Esophagus muscularis mucosa (tissue), 4 donors: Measurements from ENCODE around the gene MPI. TPM values are rescaled to one million over a fixed set of nuclear protein-coding genes. Genes with fewer than 3 reads are reported as not detected.

Experiments used
- DNase-seq: peaks from one replicate; pipeline ENCODE4 v3.0.0-alpha.2; 2017; ENCODE audit errors: extremely low spot score
- H3K27ac ChIP-seq, 4 donors: fragments of 200-600 bp; sonication (generic); replicated peaks in 1 of 4; 1 replicate in 3 of 4; 2 replicates in 1 of 4; pipeline ENCODE4 v1.5.1; 2016 to 2019; ENCODE audit warnings: mild to moderate bottlenecking in 1 of 4
- H3K27me3 ChIP-seq, 4 donors: fragments of 200-600 bp; sonication (generic); one replicate each; pipeline versions ENCODE4 v1.5.1 to v1.6.0; 2016 to 2019
- H3K36me3 ChIP-seq, 4 donors: fragments of 200-600 bp; sonication (generic); one replicate each; pipeline ENCODE4 v1.5.1; 2016 to 2019
- H3K4me1 ChIP-seq, 4 donors: fragments of 200-600 bp; sonication (generic); one replicate each; pipeline ENCODE4 v1.5.1; 2016 to 2019
- H3K4me3 ChIP-seq, 4 donors: fragments of 200-600 bp; sonication (generic); 1 replicate in 2 of 4; 2 replicates in 2 of 4; pipeline ENCODE4 v1.5.1; 2016 to 2019; ENCODE audit warnings: mild to moderate bottlenecking in 4 of 4, moderate library complexity in 1 of 4
- H3K9me3 ChIP-seq, 4 donors: fragments of 200-600 bp; sonication (generic); 1 replicate in 3 of 4; 2 replicates in 1 of 4; pipeline ENCODE4 v1.5.1; 2016 to 2019
- CTCF ChIP-seq, 3 experiments: fragments of 200-600 bp in 2 of 3; fragments of 450-650 bp in 1 of 3; sonication (generic) in 2 of 3; IDR thresholded peaks; one replicate each; pipeline ENCODE4 v1.5.1; 2017 to 2019; ENCODE audit warnings: antibody characterized with exemption in 3 of 3, mild to moderate bottlenecking in 2 of 3, moderate library complexity in 1 of 3
- EP300 ChIP-seq: sonication (generic); formaldehyde crosslinking; IDR thresholded peaks from one replicate; pipeline ENCODE4 v1.6.1; 2017; ENCODE audit warnings: antibody characterized with exemption
- POLR2A ChIP-seq: fragments of 450-650 bp; IDR thresholded peaks from one replicate; pipeline ENCODE4 v1.6.1; 2017; ENCODE audit warnings: antibody characterized with exemption, moderate library complexity, mild to moderate bottlenecking, low read depth
- POLR2AphosphoS5 ChIP-seq, 2 donors: sonication (generic); formaldehyde crosslinking; IDR thresholded peaks; one replicate each; pipeline ENCODE4 v1.6.1; 2017; ENCODE audit warnings: antibody characterized with exemption in 2 of 2
- whole genome bisulfite sequencing: methylation state at CpG from one replicate; pipeline ENCODE4 v1.1.5; 2018; 5-methylcytosine and 5-hydroxymethylcytosine counted together
- intact Hi-C: fragments of 100-400 bp; cut with DNase I; formaldehyde crosslinking; loops from one replicate; pipeline ENCODE4 v1.15.1; 2023
- total RNA-seq, 4 donors: library from RNA; depleted of rRNA; stranded (reverse); fragments of >200 nt; gene quantifications; one replicate each; pipeline versions ENCODE4 v1.1.0 to v1.2.1, GENCODE V29; 2016

The MPI gene
- total RNA-seq, 4 donors from 2014 or later = 37.4 to 50.7 (median 44.0) TPM

GRCh38 chr15:74904190-74904805 is 14.5 kb downstream of the MPI start:
- 94% methylated on average over 4 of the region's 7 CpGs for WGBS
- Histone ChIP-seq H3K36me3 (peaks cover 12 to 56% (median 51%) of the 10 kb centered on the region in 4 donors), H3K27ac (no peak overlapping the region), H3K9me3 (peaks cover 0 to 4% (median 0%) of the 10 kb centered on the region in 4 donors), H3K27me3 (no peaks in the 10 kb centered on the region), H3K4me3 (peak overlapping the region in 1 of 4 donors; percentile 84), H3K4me1 (peaks cover 25 to 47% (median 41%) of the 10 kb centered on the region in 4 donors)
- TF ChIP-seq EP300 (no peak), POLR2AphosphoS5 (IDR thresholded peaks at IDR 0.05) (no peak), CTCF (IDR thresholded peaks at IDR 0.05) (no peak), POLR2A (no peak)
- intact Hi-C loops = loop anchor here (5.0 kb wide), 2 partner anchors 33 to 42 kb away; partner anchors contain the start of gene COX5A
- DNase-seq = no peak

- Histone ChIP-seq H3K27ac (peak overlapping the region; percentile 95 to 98 (median 95)), H3K9me3 (no peaks in the 10 kb centered on the region), H3K4me1 (peaks cover 25 to 45% (median 39%) of the 10 kb centered on the region in 4 donors), H3K36me3 (peaks cover 12 to 45% (median 36%) of the 10 kb centered on the region in 4 donors), H3K4me3 (peak overlapping the region; percentile 84 to 99 (median 93)), H3K27me3 (no peaks in the 10 kb centered on the region)
- intact Hi-C loops = no loop called here
- WGBS = 3% methylated on average over 7 of the region's 20 CpGs
- TF ChIP-seq CTCF (IDR thresholded peaks at IDR 0.05) = no peak
- peak in 1 of 2 donors; percentile 3 for TF ChIP-seq POLR2AphosphoS5 (IDR thresholded peaks at IDR 0.05)
- no peak for DNase-seq
Measured at GRCh38 chr15:74906067-74906449, 16.2 kb downstream of the MPI start.

GRCh38 chr15:74906450-74907162 is 16.8 kb downstream of the MPI start, which contains the start of gene FAM219B:
FAM219B (minus strand) TSS chr15:74906851; CDS start chr15:74906800, 51 bp downstream.
- intact Hi-C loops = no loop called here
- Histone ChIP-seq H3K4me3 (peak within 1 kb of the TSS; percentile 84 to 99 (median 93)), H3K27ac (peak within 1 kb of the TSS; percentile 95 to 98 (median 95)), H3K9me3 (no peaks in the 10 kb centered on the region), H3K36me3 (peaks cover 14 to 45% (median 36%) of the 10 kb centered on the region in 4 donors), H3K27me3 (no peaks in the 10 kb centered on the region), H3K4me1 (peaks cover 20 to 40% (median 34%) of the 10 kb centered on the region in 4 donors)
- WGBS = 3% methylated on average over 20 of the region's 74 CpGs
- peak; percentile 97 for DNase-seq
- TF ChIP-seq POLR2A (peak; percentile 85), CTCF (IDR thresholded peaks at IDR 0.05) (peak in 1 of 3 experiments; percentile 9), POLR2AphosphoS5 (IDR thresholded peaks at IDR 0.05) (peak; percentile 92 to 93), EP300 (no peak)

- no peaks in the 10 kb centered on the region for H3K9me3 ChIP-seq
- WGBS = 43% methylated on average over 8 of the region's 8 CpGs
- TF ChIP-seq EP300 (no peak), POLR2A (no peak), CTCF (IDR thresholded peaks at IDR 0.05) (no peak), POLR2AphosphoS5 (IDR thresholded peaks at IDR 0.05) (no peak)
- intact Hi-C loops = no loop called here
- DNase-seq = no peak
- no peaks in the 10 kb centered on the region for H3K27me3 ChIP-seq
- peak overlapping the region; percentile 95 to 98 (median 95) for H3K27ac ChIP-seq
- peaks cover 17 to 45% (median 37%) of the 10 kb centered on the region in 4 donors for H3K36me3 ChIP-seq
- peaks cover 20 to 32% (median 28%) of the 10 kb centered on the region in 4 donors for H3K4me1 ChIP-seq
- H3K4me3 ChIP-seq = peak overlapping the region; percentile 84 to 99 (median 93)
Measured at GRCh38 chr15:74907163-74907870, 17.5 kb downstream of the MPI start.
